ENCODE measurements around the gene C3orf22. TPM values are rescaled to one million over a fixed set of nuclear protein-coding genes. Genes with fewer than 3 reads are reported as not detected.

Gene C3orf22
- polyA plus RNA-seq, 1 donor from 2014 or later = not detected

- TF ChIP-seq RAD21 (conservative IDR thresholded peaks at IDR 0.05) = no peak
- no peak for TF ChIP-seq POLR2AphosphoS5 (IDR thresholded peaks at IDR 0.05)
- no peak for TF ChIP-seq EZH2 (IDR thresholded peaks at IDR 0.05; ENCODE audit: borderline replicate concordance, insufficient read depth, low read length, poor library complexity, severe bottlenecking)
- Histone ChIP-seq H2AFZ (ENCODE audit: low read depth, low read length) (no peak overlapping the region), H3K27ac (ENCODE audit: low read length) (no peak overlapping the region), H3K9me3 (ENCODE audit: low read length) (no peaks in the 10 kb centered on the region), H3K4me2 (ENCODE audit: low read length) (no peak overlapping the region), H3K9ac (ENCODE audit: low read length) (no peak overlapping the region), H3K27me3 (ENCODE audit: insufficient read depth, low read depth, low read length) (no peaks in the 10 kb centered on the region), H3F3A (ENCODE audit: insufficient read depth, low read length, poor library complexity, severe bottlenecking) (no peaks in the 10 kb centered on the region), H3K79me2 (replicated peaks; ENCODE audit: insufficient read depth, low read length) (no peaks in the 10 kb centered on the region), H4K20me1 (ENCODE audit: insufficient read depth) (no peaks in the 10 kb centered on the region), H3K4me3 (ENCODE audit: low read length) (no peak overlapping the region), H3K36me3 (ENCODE audit: insufficient read depth, low read length) (no peaks in the 10 kb centered on the region), H3K9me2 (ENCODE audit: insufficient read depth, low read length) (no peaks in the 10 kb centered on the region)
Measured at GRCh38 chr3:126546549-126547239, 12.0 kb downstream of the C3orf22 start.

- TF ChIP-seq REST (IDR thresholded peaks at IDR 0.05; ENCODE audit: borderline replicate concordance) (no peak), POLR2AphosphoS5 (IDR thresholded peaks at IDR 0.05) (no peak), EZH2 (IDR thresholded peaks at IDR 0.05; ENCODE audit: borderline replicate concordance, insufficient read depth, low read length, poor library complexity, severe bottlenecking) (no peak), SMC3 (conservative IDR thresholded peaks at IDR 0.05; ENCODE audit: poor library complexity) (no peak), CTCF (IDR thresholded peaks at IDR 0.05; ENCODE audit: poor library complexity, severe bottlenecking) (no peak), RAD21 (conservative IDR thresholded peaks at IDR 0.05) (no peak), MXI1 (conservative IDR thresholded peaks at IDR 0.05; ENCODE audit: poor library complexity, severe bottlenecking) (no peak), EP300 (conservative IDR thresholded peaks at IDR 0.05; ENCODE audit: poor library complexity, severe bottlenecking) (no peak), TAF1 (IDR thresholded peaks at IDR 0.05; ENCODE audit: low read depth) (no peak)
- Histone ChIP-seq H3K4me2 (ENCODE audit: low read length) (no peak overlapping the region), H3K9me2 (ENCODE audit: insufficient read depth, low read length) (no peaks in the 10 kb centered on the region), H3K27ac (ENCODE audit: low read length) (no peak overlapping the region), H3K4me3 (ENCODE audit: low read length) (no peak overlapping the region), H4K20me1 (ENCODE audit: insufficient read depth) (no peaks in the 10 kb centered on the region), H3K9ac (ENCODE audit: low read length) (no peak overlapping the region), H3F3A (ENCODE audit: insufficient read depth, low read length, poor library complexity, severe bottlenecking) (no peaks in the 10 kb centered on the region), H2AFZ (ENCODE audit: low read depth, low read length) (no peak overlapping the region), H3K27me3 (ENCODE audit: insufficient read depth, low read depth, low read length) (no peaks in the 10 kb centered on the region), H3K79me2 (replicated peaks; ENCODE audit: insufficient read depth, low read length) (no peaks in the 10 kb centered on the region), H3K36me3 (ENCODE audit: insufficient read depth, low read length) (no peaks in the 10 kb centered on the region), H3K9me3 (ENCODE audit: low read length) (no peaks in the 10 kb centered on the region)
Measured at GRCh38 chr3:126546013-126546412, 12.7 kb downstream of the C3orf22 start.

Data from neural cell (in vitro differentiated cells).